BLaER1 treated with 17β-estradiol and CSF1 and Interleukin-3, amounts not matched to agents 10 nM and 100 nM (cell line): Measurements from ENCODE around the gene TTC7B.

Experiments used
- H3K27ac ChIP-seq, 11 experiments: shearing (Covaris generic); formaldehyde crosslinking; 2 replicates each; pipeline ENCODE4 v1.8.1; 2022
- H3K27me3 ChIP-seq, 11 experiments: shearing (Covaris generic); formaldehyde crosslinking; 2 replicates each; pipeline ENCODE4 v1.8.1; 2022
- H3K36me3 ChIP-seq, 11 experiments: shearing (Covaris generic); formaldehyde crosslinking; 2 replicates each; pipeline ENCODE4 v1.8.1; 2022
- H3K4me1 ChIP-seq, 10 experiments: shearing (Covaris generic); formaldehyde crosslinking; 2 replicates each; pipeline ENCODE4 v1.8.1; 2022
- H3K4me2 ChIP-seq, 11 experiments: shearing (Covaris generic); formaldehyde crosslinking; 2 replicates each; pipeline ENCODE4 v1.8.1; 2022
- H3K4me3 ChIP-seq, 10 experiments: shearing (Covaris generic); formaldehyde crosslinking; 2 replicates each; pipeline ENCODE4 v1.8.1; 2022
- H3K9ac ChIP-seq, 11 experiments: shearing (Covaris generic); formaldehyde crosslinking; 2 replicates each; pipeline ENCODE4 v1.8.1; 2022
- H3K9me3 ChIP-seq, 11 experiments: shearing (Covaris generic); formaldehyde crosslinking; replicated peaks in 1 of 11; 2 replicates each; pipeline ENCODE4 v1.8.1; 2022
- H4K20me1 ChIP-seq, 11 experiments: shearing (Covaris generic); formaldehyde crosslinking; 2 replicates each; pipeline ENCODE4 v1.8.1; 2022
- Cebpa-rat ChIP-seq, 11 experiments: shearing (Covaris generic); IDR thresholded peaks; 2 replicates each; pipeline ENCODE4 v1.8.1; 2022

The TTC7B gene

GRCh38 chr14:90573385-90574105, 242.7 kb downstream of the TTC7B start:
- H3K27me3 ChIP-seq = no peaks in the 10 kb centered on the region
- H3K4me3 ChIP-seq = no peak overlapping the region
- peaks cover 0 to 64% (median 14%) of the 10 kb centered on the region in 11 experiments; a peak in 14 of 22 replicates for H3K36me3 ChIP-seq
- H3K9me3 ChIP-seq = 0 out of 22 replicates have a peak, but pooled peaks cover 0 to 10% (median 0%) of the 10 kb centered on the region in 11 experiments
- H4K20me1 ChIP-seq = no peaks in the 10 kb centered on the region
- H3K9ac ChIP-seq = no peak overlapping the region
- no peak overlapping the region for H3K27ac ChIP-seq
- no peak overlapping the region for H3K4me2 ChIP-seq
- H3K4me1 ChIP-seq = peaks cover 0 to 17% (median 0%) of the 10 kb centered on the region in 10 experiments; a peak in 7 of 20 replicates
- no peak for TF ChIP-seq Cebpa-rat (IDR thresholded peaks at IDR 0.05)

- Histone ChIP-seq H3K4me1 (peaks cover 0 to 16% (median 2%) of the 10 kb centered on the region in 10 experiments; a peak in 6 of 20 replicates), H4K20me1 (no peaks in the 10 kb centered on the region), H3K27me3 (no peaks in the 10 kb centered on the region), H3K9ac (no peak overlapping the region), H3K36me3 (peaks cover 0 to 64% (median 7%) of the 10 kb centered on the region in 11 experiments; a peak in 11 of 22 replicates), H3K4me3 (no peak overlapping the region), H3K4me2 (no peak overlapping the region), H3K9me3 (0 out of 22 replicates have a peak, but pooled peaks cover 0 to 10% (median 0%) of the 10 kb centered on the region in 11 experiments), H3K27ac (no peak overlapping the region)
- no peak for TF ChIP-seq Cebpa-rat (IDR thresholded peaks at IDR 0.05)
Measured at GRCh38 chr14:90572441-90573150, 243.6 kb downstream of the TTC7B start.

DNA sequence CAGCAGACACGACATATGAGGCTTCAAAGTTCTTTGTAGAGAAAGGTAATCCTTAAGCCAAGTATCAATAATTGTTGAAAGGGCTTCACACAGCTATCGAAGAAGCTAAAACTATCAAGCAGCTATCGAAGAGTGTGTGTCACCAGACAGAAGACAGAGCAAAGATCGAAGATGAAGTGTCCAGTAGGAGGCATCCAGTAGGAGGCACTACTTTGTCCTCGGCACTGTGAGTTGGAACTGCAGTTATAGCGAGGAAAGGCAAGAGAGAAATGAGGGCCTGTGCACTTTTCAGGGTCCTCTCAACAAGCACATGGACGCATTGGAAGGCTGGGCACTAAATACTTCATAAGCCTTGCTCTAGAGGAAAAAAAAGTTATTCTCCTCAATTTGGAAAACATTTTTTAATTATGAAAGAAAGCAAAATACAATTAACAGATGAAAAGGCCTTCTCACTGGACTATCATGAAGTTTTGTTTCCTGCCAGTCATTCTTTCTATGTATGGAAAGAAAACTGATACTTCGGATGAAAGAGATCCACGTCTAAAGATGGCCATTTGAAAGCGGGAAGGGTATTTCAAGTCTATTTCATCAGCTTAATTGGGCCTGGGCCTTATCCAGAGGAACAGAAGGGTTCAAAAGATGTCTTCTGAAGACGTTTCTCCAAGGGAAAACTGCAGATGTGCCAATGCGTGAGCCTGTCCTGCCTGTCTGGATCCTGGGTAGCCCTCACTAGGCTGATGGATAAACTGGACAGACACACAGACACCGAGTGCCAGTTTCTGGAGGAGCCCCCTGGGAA, 244.9 kb downstream of the TTC7B start:
- Histone ChIP-seq H3K9me3 (0 out of 22 replicates have a peak, but pooled peaks cover 0 to 10% (median 0%) of the 10 kb centered on the region in 11 experiments), H3K27me3 (no peaks in the 10 kb centered on the region), H3K36me3 (peaks cover 0 to 64% (median 5%) of the 10 kb centered on the region in 11 experiments; a peak in 8 of 22 replicates), H3K4me2 (no peak overlapping the region), H3K4me3 (no peak overlapping the region), H3K27ac (no peak overlapping the region), H4K20me1 (no peaks in the 10 kb centered on the region), H3K4me1 (peaks cover 7 to 26% (median 10%) of the 10 kb centered on the region in 10 experiments; a peak in 16 of 20 replicates), H3K9ac (no peak overlapping the region)
- no peak for TF ChIP-seq Cebpa-rat (IDR thresholded peaks at IDR 0.05)

GRCh38 chr14:90570461-90570860, 245.8 kb downstream of the TTC7B start:
- Histone ChIP-seq H3K27me3 (no peaks in the 10 kb centered on the region), H3K9ac (no peak overlapping the region), H3K9me3 (0 out of 22 replicates have a peak, but pooled peaks cover 0 to 10% (median 0%) of the 10 kb centered on the region in 11 experiments), H4K20me1 (no peaks in the 10 kb centered on the region), H3K27ac (no peak overlapping the region), H3K4me3 (no peak overlapping the region), H3K4me2 (no peak overlapping the region), H3K4me1 (peaks cover 7 to 31% (median 16%) of the 10 kb centered on the region in 10 experiments; a peak in 16 of 20 replicates), H3K36me3 (peaks cover 0 to 65% (median 5%) of the 10 kb centered on the region in 11 experiments; a peak in 8 of 22 replicates)
- TF ChIP-seq Cebpa-rat (IDR thresholded peaks at IDR 0.05) = no peak

DNA sequence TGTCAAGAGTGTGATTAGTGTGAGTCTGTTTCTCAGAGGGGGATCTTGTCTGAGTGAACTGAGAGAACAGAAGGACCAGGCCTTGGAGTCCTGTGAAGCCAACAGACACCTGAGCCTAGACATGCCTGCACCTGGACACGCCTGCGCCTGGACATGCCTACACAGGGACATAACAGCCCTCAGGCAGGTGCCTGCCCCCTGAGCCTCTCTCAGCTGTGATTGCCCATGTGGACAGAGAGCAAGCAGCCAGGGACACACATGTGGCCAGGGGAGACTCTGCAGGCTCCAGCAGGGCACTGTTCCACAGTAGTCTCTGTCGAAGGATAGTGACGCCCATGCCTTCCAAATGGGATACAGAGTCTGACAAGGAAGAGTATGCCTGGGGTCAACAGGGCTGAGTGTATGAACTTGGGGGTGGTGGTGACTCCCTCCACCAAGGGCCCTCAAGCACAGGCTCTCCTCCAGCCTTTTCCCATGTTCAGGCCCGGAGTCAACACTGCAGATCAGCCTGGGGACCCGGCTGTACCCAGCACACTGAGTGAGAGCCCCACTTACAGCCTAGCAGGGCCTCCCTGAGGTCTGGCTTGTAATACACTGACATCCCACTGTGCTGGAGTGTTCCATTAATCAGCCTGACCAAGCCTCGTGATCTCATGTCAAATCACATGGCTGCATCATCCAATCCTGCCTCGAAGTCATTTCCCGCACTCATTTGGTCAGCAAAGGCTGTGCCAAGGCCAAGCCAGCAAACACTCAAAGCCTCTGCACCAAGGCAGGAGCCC, 246.4 kb downstream of the TTC7B start:
- H4K20me1 ChIP-seq = no peaks in the 10 kb centered on the region
- peak overlapping the region in 1 of 11 experiments; percentile 4; a peak in 1 of 22 replicates for H3K27ac ChIP-seq
- no peak for TF ChIP-seq Cebpa-rat (IDR thresholded peaks at IDR 0.05)
- peaks cover 7 to 25% (median 16%) of the 10 kb centered on the region in 10 experiments; a peak in 16 of 20 replicates for H3K4me1 ChIP-seq
- H3K4me2 ChIP-seq = no peak overlapping the region
- no peaks in the 10 kb centered on the region for H3K27me3 ChIP-seq
- 0 out of 22 replicates have a peak, but pooled peaks cover 0 to 10% (median 0%) of the 10 kb centered on the region in 11 experiments for H3K9me3 ChIP-seq
- no peak overlapping the region for H3K9ac ChIP-seq
- no peak overlapping the region for H3K4me3 ChIP-seq
- peaks cover 0 to 65% (median 5%) of the 10 kb centered on the region in 11 experiments; a peak in 8 of 22 replicates for H3K36me3 ChIP-seq

GRCh38 chr14:90569201-90569600, 247.0 kb downstream of the TTC7B start:
- H3K4me2 ChIP-seq = no peak overlapping the region
- H3K27me3 ChIP-seq = no peaks in the 10 kb centered on the region
- peaks cover 0 to 65% (median 5%) of the 10 kb centered on the region in 11 experiments; a peak in 8 of 22 replicates for H3K36me3 ChIP-seq
- H3K27ac ChIP-seq = no peak overlapping the region
- no peaks in the 10 kb centered on the region for H4K20me1 ChIP-seq
- H3K9ac ChIP-seq = no peak overlapping the region
- no peak for TF ChIP-seq Cebpa-rat (IDR thresholded peaks at IDR 0.05)
- H3K4me1 ChIP-seq = peaks cover 7 to 20% (median 16%) of the 10 kb centered on the region in 10 experiments; a peak in 16 of 20 replicates
- H3K4me3 ChIP-seq = no peak overlapping the region
- 0 out of 22 replicates have a peak, but pooled peaks cover 0 to 10% (median 0%) of the 10 kb centered on the region in 11 experiments for H3K9me3 ChIP-seq

- no peak for TF ChIP-seq Cebpa-rat (IDR thresholded peaks at IDR 0.05)
- no peak overlapping the region for H3K4me2 ChIP-seq
- H3K36me3 ChIP-seq = peaks cover 0 to 65% (median 5%) of the 10 kb centered on the region in 11 experiments; a peak in 8 of 22 replicates
- no peak overlapping the region for H3K27ac ChIP-seq
- H3K27me3 ChIP-seq = no peaks in the 10 kb centered on the region
- no peaks in the 10 kb centered on the region for H4K20me1 ChIP-seq
- no peak overlapping the region for H3K9ac ChIP-seq
- no peak overlapping the region for H3K4me3 ChIP-seq
- H3K4me1 ChIP-seq = peaks cover 7 to 20% (median 16%) of the 10 kb centered on the region in 10 experiments; a peak in 16 of 20 replicates
- 0 out of 22 replicates have a peak, but pooled peaks cover 0 to 10% (median 0%) of the 10 kb centered on the region in 11 experiments for H3K9me3 ChIP-seq
Measured at GRCh38 chr14:90568405-90568804, 247.8 kb downstream of the TTC7B start.

DNA sequence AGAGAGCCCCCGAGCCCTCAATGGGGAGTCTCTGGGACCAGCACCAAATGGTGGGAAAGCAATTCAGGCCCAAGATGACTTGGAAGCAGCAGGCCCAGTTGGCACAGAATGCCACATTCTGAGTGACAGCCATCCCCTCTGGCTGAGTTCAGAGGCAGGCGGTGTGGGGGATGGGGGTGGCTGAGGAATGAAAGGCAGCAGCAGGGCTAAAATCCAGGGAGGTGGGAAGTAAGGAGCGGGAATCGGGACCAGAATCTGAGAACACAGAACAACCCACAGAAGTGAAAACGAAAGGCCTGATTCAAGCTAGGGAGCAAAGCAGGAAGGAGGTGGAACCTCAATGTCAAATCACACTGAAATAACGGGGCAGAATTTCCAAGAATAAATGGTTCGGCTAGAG, 248.2 kb downstream of the TTC7B start:
- H3K27me3 ChIP-seq = no peaks in the 10 kb centered on the region
- H3K4me3 ChIP-seq = no peak overlapping the region
- no peak overlapping the region for H3K9ac ChIP-seq
- H3K4me2 ChIP-seq = no peak overlapping the region
- 0 out of 22 replicates have a peak, but pooled peaks cover 0 to 10% (median 0%) of the 10 kb centered on the region in 11 experiments for H3K9me3 ChIP-seq
- peaks cover 7 to 20% (median 16%) of the 10 kb centered on the region in 10 experiments; a peak in 16 of 20 replicates for H3K4me1 ChIP-seq
- H3K27ac ChIP-seq = peak overlapping the region in 1 of 11 experiments; percentile 17; a peak in 1 of 22 replicates
- H3K36me3 ChIP-seq = peaks cover 0 to 65% (median 6%) of the 10 kb centered on the region in 11 experiments; a peak in 8 of 22 replicates
- H4K20me1 ChIP-seq = no peaks in the 10 kb centered on the region
- TF ChIP-seq Cebpa-rat (IDR thresholded peaks at IDR 0.05) = no peak
